T-helper 2 cell treated with Interferon-gamma antibody and Interleukin-4, amounts not matched to agents 5 μg/mL and 100 μg/mL, for 36 hours (primary cell): Measurements from ENCODE around the gene SHLD2.
"Not testable (repeated sequence)": the region's sequence is repeated elsewhere in the genome, so short reads cannot be mapped to it uniquely, and the experiment has no call there.

Experiments used
- DNase-seq: peaks from one replicate; pipeline ENCODE4 v3.0.0; 2021; ENCODE audit warnings: low spot score
- H3K27ac Mint-ChIP-seq: one replicate; pipeline ENCODE4 v1.8.0; 2021; ENCODE audit warnings: mild to moderate bottlenecking, mixed read lengths
- H3K27me3 Mint-ChIP-seq: one replicate; pipeline ENCODE4 v1.8.0; 2021; ENCODE audit warnings: low read depth, mixed read lengths
- H3K36me3 Mint-ChIP-seq: one replicate; pipeline ENCODE4 v1.8.0; 2021; ENCODE audit warnings: low read depth, mixed read lengths
- H3K4me1 Mint-ChIP-seq: one replicate; pipeline ENCODE4 v1.8.0; 2021; ENCODE audit warnings: low read depth, mixed read lengths
- H3K4me3 Mint-ChIP-seq: one replicate; pipeline ENCODE4 v1.8.0; 2022; ENCODE audit warnings: mild to moderate bottlenecking, moderate library complexity, mixed read lengths
- H3K9me3 Mint-ChIP-seq: one replicate; pipeline ENCODE4 v1.8.0; 2021; ENCODE audit warnings: mixed read lengths

The SHLD2 gene

DNA sequence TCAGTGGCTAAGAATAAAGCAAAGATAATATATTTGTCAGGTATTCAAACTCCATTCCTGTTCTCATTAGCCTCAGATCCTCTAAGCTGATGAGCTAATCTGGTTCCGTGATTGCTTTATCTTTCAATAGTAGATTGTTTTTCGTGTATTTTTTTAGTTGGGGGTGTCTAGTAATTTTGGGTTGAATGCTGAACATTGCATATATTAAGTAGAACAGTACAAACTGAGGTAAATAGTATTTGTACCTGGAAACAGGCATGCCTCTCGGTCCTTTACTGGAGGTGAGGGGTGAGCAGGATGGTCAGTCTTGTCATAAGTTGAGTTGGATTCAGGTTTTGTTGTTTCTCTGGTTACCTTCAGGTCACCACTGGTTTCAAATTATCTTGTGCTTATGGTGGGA lies 92.6 kb downstream of the SHLD2 start:
- not testable (repeated sequence) for H3K27me3 Mint-ChIP-seq, H3K27ac Mint-ChIP-seq

DNA sequence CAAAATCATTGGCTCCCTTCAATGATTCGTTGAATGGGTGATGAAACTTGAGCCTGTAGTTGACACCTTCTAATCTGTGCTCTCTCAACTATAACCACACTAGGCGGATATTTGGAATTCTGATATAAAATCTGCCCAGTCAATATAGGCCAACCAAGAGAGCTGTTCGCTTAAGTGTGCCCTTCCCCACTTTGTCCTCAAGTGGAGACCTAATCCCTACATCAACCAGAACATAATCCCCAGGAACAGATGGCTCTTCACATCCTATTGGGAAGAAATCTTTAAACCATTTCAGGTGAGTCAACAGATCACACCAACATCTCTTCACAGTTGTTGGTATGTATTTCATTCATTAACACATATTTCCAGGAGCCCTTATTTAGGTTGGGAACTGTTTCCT lies 96.8 kb downstream of the SHLD2 start:
- peaks cover 28% of the 10 kb centered on the region for H3K36me3 Mint-ChIP-seq
- not testable (repeated sequence) for H3K27me3 Mint-ChIP-seq, DNase-seq, H3K27ac Mint-ChIP-seq, H3K9me3 Mint-ChIP-seq, H3K4me3 Mint-ChIP-seq, H3K4me1 Mint-ChIP-seq

More for the DNA sequence above, 92.6 kb downstream of the SHLD2 start:
- H3K4me3 Mint-ChIP-seq, DNase-seq, H3K4me1 Mint-ChIP-seq: not testable (repeated sequence)
- Mint-ChIP-seq H3K9me3 (peaks cover 21% of the 10 kb centered on the region), H3K36me3 (peaks cover 50% of the 10 kb centered on the region)

DNA sequence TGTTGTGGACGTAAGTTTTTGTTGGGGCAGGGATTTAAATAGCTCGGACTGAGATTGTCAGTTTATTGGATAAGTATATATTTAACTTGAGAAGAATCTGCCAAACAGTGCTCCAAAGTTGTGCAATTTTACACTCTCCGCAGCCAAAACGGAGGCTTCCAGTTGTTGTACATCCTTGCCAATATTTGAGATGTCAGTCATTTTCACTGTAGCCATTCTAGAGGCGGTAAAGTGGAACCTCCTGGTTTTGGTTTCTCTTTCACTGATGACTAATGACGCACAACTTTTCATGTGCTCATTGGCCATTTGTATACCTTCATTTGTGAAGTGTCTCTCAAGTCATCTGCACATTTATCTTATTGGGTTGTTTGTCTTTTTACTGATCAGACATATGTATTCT lies 105.9 kb downstream of the SHLD2 start:
- not testable (repeated sequence) for H3K27me3 Mint-ChIP-seq, H3K9me3 Mint-ChIP-seq, H3K4me1 Mint-ChIP-seq, H3K4me3 Mint-ChIP-seq, H3K36me3 Mint-ChIP-seq, H3K27ac Mint-ChIP-seq, DNase-seq

DNA sequence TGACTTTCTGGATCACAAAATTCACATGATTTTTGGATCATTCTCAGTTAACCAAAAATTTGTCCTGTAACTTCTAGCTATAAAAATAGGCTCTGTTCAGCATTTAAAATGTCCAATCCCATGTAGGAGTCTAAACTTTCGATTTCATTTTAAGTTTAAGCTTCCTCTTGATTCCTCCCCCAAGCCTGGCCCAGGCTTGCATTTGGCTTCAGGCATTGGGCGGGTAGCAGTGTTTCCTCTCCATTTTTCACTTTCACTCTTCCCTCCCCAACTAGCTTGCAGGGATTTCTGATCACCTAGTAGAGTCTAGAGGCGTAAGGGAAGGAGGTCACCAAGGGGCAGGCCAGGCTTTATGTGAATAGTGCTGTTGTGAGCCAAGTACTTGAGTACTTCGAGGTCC lies 109.8 kb downstream of the SHLD2 start:
- not testable (repeated sequence) for DNase-seq, H3K27ac Mint-ChIP-seq, H3K9me3 Mint-ChIP-seq, H3K4me3 Mint-ChIP-seq, H3K4me1 Mint-ChIP-seq, H3K27me3 Mint-ChIP-seq, H3K36me3 Mint-ChIP-seq

DNA sequence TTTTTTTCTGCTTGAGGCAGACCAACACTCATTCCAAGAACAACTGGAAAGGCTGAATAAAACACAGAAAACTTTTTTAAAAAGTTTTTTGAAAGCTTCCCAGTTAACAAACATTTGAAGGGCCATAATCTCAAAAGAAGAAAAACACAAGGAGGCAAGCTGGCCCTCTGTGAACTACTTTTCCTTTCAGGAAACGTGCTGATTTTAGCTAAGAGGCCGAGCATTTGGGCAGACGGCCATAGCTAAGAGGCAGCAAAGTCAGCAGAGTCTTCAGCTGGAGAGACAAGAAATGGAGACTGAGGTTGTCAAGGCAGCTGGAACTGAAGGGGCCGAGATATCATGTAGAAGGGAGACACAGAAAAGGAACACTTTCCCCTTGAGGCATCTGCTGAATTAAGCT lies 111.9 kb downstream of the SHLD2 start:
- not testable (repeated sequence) for H3K27ac Mint-ChIP-seq, H3K36me3 Mint-ChIP-seq, H3K9me3 Mint-ChIP-seq, H3K4me3 Mint-ChIP-seq, H3K27me3 Mint-ChIP-seq, H3K4me1 Mint-ChIP-seq, DNase-seq

DNA sequence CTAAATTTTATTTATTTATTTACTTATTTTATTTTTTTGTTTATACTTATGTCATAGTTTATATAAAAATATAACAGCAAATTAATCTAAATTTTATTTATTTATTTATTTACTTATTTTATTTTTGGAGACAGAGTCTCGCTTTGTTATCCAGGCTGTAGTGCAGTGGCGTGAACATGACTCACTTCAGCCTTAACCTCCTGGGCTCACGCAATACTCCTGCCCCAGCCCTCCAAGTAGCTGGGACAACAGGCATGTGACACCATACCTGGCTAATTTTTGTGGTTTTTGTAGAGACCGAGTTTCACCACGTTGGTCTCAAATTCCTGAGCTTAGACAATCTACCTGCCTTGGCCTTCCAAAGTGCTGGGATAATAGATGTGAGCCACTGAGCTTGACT lies 115.3 kb downstream of the SHLD2 start:
- not testable (repeated sequence) for H3K9me3 Mint-ChIP-seq, H3K27ac Mint-ChIP-seq, H3K4me1 Mint-ChIP-seq, DNase-seq, H3K36me3 Mint-ChIP-seq, H3K27me3 Mint-ChIP-seq, H3K4me3 Mint-ChIP-seq

DNA sequence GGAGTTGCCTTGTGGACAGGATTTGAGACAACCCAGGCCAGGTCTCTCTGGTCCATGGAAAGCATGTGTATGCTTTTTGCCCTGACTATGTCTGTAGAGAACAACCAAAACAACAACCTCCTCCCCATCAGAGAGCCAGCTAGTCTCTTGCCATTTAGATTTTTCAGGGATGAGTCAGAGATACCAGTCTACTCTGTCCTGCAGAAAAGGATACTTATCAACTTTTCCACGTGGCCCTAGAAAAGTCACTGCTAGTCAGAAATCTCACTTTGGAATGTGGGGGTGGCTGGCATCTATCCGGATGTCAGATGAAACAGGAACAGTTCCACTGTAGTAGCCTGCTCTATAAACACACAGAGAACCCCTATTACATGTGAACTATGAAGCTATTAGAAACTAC lies 116.8 kb downstream of the SHLD2 start:
- H3K27me3 Mint-ChIP-seq, H3K36me3 Mint-ChIP-seq, H3K9me3 Mint-ChIP-seq: not testable (repeated sequence)

DNA sequence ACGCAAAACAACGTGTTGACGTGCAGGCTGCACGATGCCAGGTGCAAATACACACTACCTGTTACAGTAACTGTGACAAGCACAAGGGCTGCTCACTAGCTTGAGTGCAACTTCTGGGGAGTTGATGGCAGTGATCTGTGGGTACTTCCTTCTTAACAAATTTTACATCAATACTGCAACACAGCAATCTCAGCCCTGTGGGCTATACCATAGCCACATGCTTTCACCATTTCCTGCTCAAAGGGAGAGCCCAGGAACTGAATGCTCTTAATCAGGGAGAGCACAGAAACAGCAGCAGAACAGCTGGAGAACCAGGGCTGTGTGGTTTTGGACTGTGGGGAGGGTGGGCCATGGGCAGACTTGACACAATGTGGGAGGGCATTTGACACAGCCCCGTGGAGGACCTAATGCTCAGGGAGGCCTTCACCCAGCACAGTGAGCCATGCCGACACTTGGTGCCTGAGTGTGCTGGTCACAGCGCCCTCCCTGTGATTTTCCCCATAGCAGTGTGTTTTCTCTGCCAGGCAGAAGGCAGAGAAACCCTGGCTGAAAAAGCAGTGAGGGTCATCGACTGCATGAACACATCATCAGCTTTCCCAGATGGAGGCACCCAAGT lies 118.3 kb downstream of the SHLD2 start:
- DNase-seq, H3K4me1 Mint-ChIP-seq, H3K4me3 Mint-ChIP-seq, H3K27ac Mint-ChIP-seq, H3K36me3 Mint-ChIP-seq, H3K27me3 Mint-ChIP-seq, H3K9me3 Mint-ChIP-seq: not testable (repeated sequence)

More for the DNA sequence above, 116.8 kb downstream of the SHLD2 start:
- H3K27ac Mint-ChIP-seq, H3K4me1 Mint-ChIP-seq, H3K4me3 Mint-ChIP-seq, DNase-seq: not testable (repeated sequence)

DNA sequence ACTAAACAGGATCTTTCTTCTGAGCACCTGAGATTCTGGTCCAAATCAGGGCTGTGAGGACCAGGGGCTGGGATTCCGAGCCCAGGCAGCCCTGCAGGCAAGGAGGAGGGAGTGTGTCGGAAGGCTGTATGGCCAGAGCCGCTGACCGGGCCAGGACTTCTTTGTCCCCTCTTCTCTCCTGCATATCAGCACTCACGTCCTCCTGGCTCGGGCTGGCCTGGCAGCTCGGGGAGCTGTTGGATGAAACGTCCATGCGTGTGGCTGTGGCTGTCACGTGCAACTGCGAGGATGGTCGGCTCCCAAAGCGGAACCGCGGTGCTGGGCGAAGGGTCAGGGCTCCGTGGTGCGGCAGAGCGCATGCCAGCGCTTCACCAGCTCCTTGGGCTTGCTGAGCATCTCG lies 118.8 kb downstream of the SHLD2 start:
- DNase-seq, H3K4me1 Mint-ChIP-seq, H3K4me3 Mint-ChIP-seq, H3K27ac Mint-ChIP-seq, H3K36me3 Mint-ChIP-seq, H3K9me3 Mint-ChIP-seq, H3K27me3 Mint-ChIP-seq: not testable (repeated sequence)

DNA sequence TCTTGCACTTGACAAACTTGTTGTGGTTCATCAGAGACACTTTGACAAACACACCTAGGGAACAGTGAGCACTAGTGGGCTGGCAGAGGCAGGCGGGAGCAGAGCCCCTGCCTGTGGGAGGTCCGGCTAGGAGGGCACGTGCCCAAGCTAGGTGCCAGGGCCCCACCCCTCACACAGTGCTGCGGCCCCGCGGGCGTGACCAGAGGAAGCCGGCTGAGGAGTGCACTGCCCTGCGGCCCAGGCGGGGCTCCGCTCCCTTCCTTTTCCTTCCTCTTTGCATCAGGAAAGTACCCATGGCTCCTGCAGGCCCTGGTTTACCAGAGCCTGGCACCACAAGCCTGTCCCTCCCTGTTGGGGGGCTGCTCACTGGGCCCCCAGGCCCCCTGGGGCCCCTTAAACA lies 121.1 kb downstream of the SHLD2 start:
- H3K4me1 Mint-ChIP-seq, H3K4me3 Mint-ChIP-seq, H3K27ac Mint-ChIP-seq, H3K9me3 Mint-ChIP-seq, DNase-seq, H3K36me3 Mint-ChIP-seq, H3K27me3 Mint-ChIP-seq: not testable (repeated sequence)

DNA sequence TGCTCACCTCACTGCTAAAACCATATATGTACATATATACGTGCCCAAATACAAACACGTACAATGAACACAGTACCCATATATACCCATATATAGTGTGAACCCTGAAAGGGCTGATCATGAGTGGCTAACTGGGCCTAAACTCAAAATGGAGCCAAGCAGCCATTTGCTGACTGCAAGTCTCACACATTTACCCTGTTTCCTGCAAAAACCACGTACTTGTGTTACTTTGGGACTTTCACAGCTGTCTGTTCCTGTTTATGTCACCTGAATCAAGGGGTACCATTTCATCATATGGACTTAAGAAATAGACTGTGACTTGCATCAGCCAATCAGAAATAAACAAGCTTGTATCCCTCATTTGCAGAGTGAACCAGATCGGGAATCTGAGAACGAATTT lies 124.4 kb downstream of the SHLD2 start:
- not testable (repeated sequence) for DNase-seq, H3K9me3 Mint-ChIP-seq, H3K4me3 Mint-ChIP-seq, H3K36me3 Mint-ChIP-seq, H3K27me3 Mint-ChIP-seq, H3K4me1 Mint-ChIP-seq, H3K27ac Mint-ChIP-seq

DNA sequence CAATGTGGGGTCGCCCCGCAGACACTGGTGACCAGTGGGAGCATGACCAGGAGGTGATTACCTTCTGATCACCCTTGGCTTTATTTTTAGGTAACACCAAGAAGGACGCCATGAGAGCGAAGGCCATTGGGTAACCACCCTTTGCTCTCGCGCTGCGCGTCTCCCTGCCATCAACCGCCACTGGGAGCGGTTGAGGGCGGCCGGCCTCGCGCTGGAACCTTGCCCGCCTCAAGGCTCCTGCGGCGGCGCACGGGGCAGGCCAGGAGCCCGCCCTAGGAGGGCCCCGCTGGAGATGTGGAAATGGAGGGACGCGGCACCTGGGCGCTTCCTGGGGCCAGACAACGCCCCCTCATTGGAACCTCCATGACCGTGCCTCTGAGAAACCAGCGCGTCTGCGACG lies 127.8 kb downstream of the SHLD2 start:
- not testable (repeated sequence) for H3K4me1 Mint-ChIP-seq, DNase-seq, H3K27me3 Mint-ChIP-seq, H3K36me3 Mint-ChIP-seq, H3K9me3 Mint-ChIP-seq, H3K27ac Mint-ChIP-seq, H3K4me3 Mint-ChIP-seq

DNA sequence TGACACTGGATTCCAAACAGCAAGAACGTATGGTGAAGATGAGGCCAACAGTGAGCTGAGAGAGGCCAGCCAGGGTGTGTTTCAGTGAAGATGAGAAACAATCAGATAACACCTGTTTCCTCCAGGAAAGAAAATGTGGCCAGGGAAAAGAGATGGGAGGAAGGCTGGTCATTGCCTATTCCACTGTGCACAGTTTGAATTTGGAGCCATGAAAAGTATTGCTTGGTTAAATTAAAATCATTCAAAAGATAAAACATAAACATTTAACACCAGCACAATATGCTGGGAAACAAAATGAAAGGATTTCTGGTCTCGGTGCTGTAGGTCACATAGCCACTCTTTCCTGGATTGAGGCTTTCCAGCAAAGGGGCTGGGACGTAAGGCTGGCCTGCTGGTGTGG lies 130.1 kb downstream of the SHLD2 start, which contains the start of gene NUTM2A:
TSS of gene NUTM2A (plus strand) at position 301 of the 400 bp plus-strand sequence. CDS start 383 bp downstream, outside the sequence.
- H3K36me3 Mint-ChIP-seq, H3K4me3 Mint-ChIP-seq, H3K27me3 Mint-ChIP-seq, H3K4me1 Mint-ChIP-seq, DNase-seq, H3K9me3 Mint-ChIP-seq, H3K27ac Mint-ChIP-seq: not testable (repeated sequence)

DNA sequence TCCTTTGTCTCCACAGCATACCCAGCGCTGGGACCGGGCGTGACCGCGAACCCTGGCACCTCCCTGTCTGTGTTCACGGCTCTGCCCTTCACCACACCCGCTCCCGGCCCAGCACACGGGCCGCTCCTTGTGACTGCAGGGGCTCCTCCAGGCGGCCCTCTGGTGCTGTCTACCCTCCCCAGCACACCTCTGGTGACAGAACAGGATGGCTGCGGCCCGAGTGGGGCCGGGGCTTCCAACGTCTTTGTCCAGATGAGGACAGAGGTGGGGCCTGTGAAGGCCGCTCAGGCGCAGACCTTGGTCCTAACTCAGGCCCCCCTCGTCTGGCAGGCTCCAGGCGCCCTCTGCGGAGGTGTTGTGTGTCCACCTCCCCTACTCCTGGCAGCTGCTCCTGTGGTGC lies 133.2 kb downstream of the SHLD2 start:
- not testable (repeated sequence) for H3K9me3 Mint-ChIP-seq, H3K27ac Mint-ChIP-seq, H3K4me1 Mint-ChIP-seq, DNase-seq, H3K36me3 Mint-ChIP-seq, H3K27me3 Mint-ChIP-seq, H3K4me3 Mint-ChIP-seq

DNA sequence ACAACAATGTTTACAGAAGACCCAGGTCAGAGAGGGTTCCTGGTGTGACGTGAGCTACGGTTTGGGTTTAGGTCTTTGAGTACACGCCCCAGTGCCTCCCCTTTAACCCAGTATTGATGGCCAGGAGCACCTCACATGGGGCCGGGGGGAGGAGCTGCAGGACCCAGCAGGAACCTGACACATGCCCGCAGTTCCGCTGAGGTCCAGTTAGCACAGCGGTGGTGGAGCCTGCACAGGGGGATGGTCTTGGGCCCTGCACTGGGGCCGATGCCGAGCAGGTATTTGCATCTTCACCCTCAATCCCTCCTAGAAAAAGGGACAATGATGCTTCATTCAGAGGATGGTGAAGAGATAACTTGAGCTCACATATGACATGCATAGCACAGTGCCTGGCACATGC lies 134.2 kb downstream of the SHLD2 start:
- H3K9me3 Mint-ChIP-seq, DNase-seq, H3K27ac Mint-ChIP-seq, H3K36me3 Mint-ChIP-seq, H3K4me3 Mint-ChIP-seq, H3K4me1 Mint-ChIP-seq, H3K27me3 Mint-ChIP-seq: not testable (repeated sequence)
